Loucy (cell line): ENCODE data around the gene UBE4A.

Source experiments
- CTCF ChIP-seq: fragments of 200-600 bp; sonication (generic); conservative IDR thresholded peaks from 2 replicates; pipeline ENCODE4 v1.5.1; 2014; ENCODE audit warnings: mild to moderate bottlenecking, antibody characterized with exemption, low read length
- EZH2phosphoT487 ChIP-seq: fragments of 200-600 bp; IDR thresholded peaks from 2 replicates; pipeline ENCODE4 v1.6.1; 2018; ENCODE audit warnings: antibody characterized with exemption, mild to moderate bottlenecking, moderate library complexity, borderline replicate concordance

- TF ChIP-seq CTCF = no peak
- TF ChIP-seq EZH2phosphoT487 = no peak
Measured at GRCh38 chr11:118328745-118329144, 30.7 kb upstream of the UBE4A start.
